Caki2 (cell line): ENCODE results near the gene FMO5. TPM values are rescaled to one million over a fixed set of nuclear protein-coding genes. Genes with fewer than 3 reads are reported as not detected.
A peak's percentile ranks its signal among the peaks of the same experiment; 100 is the strongest.

Source experiments
- DNase-seq: peaks from one replicate; pipeline ENCODE4 v3.0.0-alpha.2; 2015; ENCODE audit warnings: low read depth
- in situ Hi-C: cut with HindIII; loops from 2 replicates; pipeline ENCODE4 v1.10.0; 2016; ENCODE audit warnings: low sequenced_read_pairs, low pct_unique_long_range_greater_than_20kb, mixed read lengths
- total RNA-seq: library from RNA; depleted of rRNA; stranded (reverse); fragments of >200 nt; shearing (Covaris generic); gene quantifications from 2 replicates; pipeline ENCODE4 v1.2.3, GENCODE V29; 2014; ENCODE audit warnings: low replicate concordance; rRNA removed

Gene FMO5, protein sequence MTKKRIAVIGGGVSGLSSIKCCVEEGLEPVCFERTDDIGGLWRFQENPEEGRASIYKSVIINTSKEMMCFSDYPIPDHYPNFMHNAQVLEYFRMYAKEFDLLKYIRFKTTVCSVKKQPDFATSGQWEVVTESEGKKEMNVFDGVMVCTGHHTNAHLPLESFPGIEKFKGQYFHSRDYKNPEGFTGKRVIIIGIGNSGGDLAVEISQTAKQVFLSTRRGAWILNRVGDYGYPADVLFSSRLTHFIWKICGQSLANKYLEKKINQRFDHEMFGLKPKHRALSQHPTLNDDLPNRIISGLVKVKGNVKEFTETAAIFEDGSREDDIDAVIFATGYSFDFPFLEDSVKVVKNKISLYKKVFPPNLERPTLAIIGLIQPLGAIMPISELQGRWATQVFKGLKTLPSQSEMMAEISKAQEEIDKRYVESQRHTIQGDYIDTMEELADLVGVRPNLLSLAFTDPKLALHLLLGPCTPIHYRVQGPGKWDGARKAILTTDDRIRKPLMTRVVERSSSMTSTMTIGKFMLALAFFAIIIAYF
- total RNA-seq, result 0.30 and 0.35 TPM in 2 replicates

DNA sequence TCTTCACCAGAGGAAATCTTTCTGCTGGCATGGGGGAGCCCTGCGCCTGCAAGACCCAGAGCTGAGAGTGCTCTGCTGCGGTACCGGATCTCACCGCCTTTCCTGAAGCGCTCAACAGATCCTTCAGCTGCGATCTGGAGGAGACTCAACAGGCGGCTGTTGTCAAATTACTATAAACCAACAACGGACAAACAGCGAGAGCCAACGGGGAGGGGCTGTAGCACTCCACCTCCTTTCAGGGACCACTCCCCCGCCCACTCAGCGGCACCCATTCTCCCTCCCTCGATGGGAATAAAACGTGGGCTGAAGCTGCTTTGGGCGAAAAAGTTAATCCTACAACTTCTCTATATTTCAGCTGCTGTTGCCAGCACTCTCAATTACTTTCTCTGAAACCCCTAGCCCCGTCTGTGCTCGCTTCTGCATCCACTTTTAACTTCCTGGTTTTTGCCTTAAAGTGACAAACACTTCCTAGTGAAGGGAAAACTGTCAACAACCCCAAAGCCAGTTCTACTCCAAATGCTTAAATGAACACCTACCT, at the start of gene FMO5:
FMO5 (minus strand) TSS at position 147 of the 538 bp plus-strand sequence. CDS start 310 bp downstream, outside the sequence.
- peak; percentile 18 for DNase-seq
- in situ Hi-C loops, result no loop called here

DNA sequence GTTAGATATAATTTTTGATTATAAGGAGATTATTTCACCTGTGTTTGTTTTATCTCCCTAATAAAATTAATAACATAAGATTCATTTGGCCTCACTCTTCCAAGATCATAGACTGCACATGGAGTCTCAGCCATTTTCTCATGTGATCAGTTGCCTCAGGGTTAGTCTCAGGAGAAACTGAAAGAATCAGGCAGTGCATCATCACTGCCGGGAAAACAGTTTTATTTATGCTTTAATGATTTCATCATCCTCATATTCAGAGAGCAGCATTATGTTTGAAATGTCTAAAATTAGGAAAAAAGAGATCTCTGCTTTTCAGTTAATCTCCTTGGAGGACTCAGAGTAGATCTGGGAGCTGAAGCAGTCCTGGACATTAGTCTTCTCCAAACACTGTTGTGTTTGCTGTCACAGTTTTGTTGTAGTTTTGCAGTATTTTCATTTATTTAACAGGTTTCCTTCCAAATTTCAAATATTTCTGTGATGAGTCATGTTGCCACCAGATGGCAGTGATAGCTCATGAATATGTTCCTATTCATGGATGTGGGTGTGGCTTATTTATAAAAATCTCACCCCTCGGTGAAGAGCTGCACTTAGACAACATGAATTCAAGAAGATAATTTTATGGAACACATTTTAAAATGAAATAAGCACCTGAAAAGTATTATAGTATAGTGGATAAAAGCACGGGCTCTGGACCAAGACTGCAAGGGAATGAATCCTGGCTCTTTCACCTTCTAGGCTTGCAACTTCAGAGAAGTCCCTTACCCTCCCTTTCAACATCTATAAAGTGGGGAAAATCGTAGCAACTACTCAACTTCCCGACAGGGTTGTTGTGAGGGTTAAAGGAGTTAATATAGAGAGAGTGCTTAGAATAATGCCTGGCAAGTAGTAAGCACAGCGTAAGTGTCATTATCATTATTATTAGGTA, 48.5 kb upstream of the FMO5 start:
- in situ Hi-C loops, result no loop called here
- peak; percentile 45 for DNase-seq

DNA sequence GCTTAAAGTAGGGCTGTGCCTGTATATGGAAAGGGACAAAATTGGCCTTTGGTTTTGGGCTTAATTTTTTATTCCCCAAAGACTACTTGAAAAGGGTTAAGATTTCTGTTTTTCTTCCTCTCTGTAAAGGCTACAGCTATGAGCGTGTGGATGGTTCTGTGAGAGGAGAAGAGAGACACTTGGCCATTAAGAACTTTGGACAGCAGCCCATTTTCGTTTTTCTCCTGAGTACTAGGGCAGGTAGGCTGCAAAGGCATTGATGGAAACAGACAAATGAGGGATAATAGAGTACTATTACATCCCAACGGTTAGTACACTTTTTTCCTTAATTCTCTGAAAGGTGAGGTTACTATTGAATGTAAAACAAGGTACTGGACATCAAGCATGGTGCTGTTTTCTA, 46.9 kb upstream of the FMO5 start:
- DNase-seq, result no peak
- in situ Hi-C loops, result no loop called here

DNA sequence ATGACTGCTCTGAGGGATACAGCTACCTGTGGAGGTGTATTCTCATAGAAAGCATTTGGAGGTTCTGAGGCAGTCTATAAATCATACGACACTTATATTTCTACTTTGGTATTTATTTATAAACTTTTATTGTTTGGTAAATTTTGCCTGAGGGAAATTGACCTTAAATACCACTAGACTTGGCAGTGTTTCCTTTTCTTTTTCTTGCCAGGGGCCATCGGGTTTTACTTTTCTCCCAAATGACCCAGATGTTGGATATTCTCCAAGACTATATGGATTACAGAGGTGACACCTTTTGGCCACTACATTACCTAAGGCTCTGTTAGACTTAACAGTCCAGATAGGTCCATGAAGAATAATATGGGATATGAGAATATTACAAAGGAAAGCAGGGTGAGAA, 45.6 kb upstream of the FMO5 start:
- in situ Hi-C loops, result no loop called here
- DNase-seq, result no peak

DNA sequence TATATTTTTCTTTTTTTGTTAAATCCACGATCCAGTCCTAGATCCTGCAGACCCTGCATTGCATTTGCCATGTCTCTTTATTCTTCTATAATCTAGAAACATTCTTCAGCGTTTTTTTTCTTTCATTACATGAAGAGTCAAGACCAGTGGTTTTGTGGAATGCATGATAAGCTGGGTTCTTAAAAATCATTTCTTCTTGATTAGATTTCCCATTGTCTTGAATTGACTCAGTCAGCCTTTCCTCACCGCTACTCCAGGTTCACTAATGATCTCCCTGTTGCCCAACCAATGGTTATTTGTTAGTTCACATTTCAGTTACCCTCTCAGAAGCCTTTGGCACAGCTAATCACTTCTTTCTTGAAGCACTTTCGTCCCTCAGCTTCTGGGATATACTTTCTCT, 42.6 kb upstream of the FMO5 start:
- in situ Hi-C loops, result no loop called here
- DNase-seq, result no peak

DNA sequence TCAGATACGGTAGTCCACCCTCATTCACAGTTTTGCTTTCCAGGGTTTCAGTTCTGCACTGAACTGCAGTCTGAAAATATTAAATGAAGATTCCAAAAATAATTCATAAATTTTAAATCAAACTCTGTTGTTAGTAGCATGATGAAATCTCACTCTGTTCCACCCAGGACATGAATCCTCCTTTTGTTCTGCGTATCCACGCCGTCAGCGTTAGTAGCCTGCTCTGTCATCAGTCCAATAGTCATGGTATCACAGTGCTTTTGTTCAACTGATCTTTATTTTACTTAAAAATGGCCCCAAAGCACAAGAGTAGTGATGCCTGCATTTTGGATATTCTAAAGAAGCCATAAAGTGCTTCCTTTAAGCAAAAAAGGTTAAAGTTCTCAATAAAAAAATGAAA, 41.2 kb upstream of the FMO5 start:
- in situ Hi-C loops, result no loop called here
- no peak for DNase-seq

DNA sequence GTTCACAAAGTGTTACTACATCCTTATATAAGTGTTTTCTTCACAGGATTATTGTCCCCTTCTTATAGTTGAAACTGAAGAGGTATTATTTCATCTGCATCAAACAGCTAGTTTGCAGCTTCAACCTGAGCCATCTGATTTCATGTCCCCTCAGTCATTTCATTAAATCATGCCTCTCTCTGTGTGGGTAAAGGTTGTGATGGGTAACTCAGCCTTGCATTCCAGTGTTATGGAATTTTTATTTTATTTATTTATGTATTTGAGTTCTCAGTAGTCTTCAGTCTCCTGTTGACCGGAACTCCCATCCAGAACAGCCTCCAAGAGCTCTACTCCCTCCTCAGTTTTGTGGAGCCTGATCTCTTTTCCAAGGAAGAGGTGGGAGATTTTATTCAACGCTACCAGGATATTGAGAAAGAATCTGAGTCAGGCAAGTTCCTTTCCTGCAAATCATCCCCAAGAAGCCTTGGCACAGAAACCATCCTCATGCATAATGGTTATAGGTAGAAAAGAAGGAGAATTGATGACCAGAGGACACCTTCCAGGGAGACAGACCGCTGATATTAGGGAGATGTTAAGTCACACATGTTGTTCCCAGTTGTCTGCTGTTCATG, 39.1 kb upstream of the FMO5 start:
- in situ Hi-C loops, result no loop called here
- no peak for DNase-seq

DNA sequence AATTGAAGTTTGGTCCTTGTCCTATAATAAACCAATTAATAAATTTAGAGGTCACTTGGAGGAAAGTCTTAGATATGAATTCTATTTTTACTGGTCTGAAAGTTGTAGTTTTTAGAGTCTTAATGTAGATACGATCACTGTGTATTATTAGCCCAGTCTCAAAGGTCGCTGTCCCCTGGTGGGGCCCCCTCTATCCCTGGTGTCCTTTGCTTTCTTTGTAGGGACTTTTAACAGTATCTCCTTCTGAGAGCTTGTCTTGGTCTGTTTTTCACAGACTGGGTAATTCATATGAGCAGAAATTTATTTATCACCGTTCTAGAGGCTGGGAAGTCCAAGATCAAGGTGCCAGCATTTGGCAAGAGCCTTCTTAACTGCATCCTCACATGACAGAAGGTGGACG, 35.8 kb upstream of the FMO5 start:
- in situ Hi-C loops, result no loop called here
- no peak for DNase-seq

DNA sequence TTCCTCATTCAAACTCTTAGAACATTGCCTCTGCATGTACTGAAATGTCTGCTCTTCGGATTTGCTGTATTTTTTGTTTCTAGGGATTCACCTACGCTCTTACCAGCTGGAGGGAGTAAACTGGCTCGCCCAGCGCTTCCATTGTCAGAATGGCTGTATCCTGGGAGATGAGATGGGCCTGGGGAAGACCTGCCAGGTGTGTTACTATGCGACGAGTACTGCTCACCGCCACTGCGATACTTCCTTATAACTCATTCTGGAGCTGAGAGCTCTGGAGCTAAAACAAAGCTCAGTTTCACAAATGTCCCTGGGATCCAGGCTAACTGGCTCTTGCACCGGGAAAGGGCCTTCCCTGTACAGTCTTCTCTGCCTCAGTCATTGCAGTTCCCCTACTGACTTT, 27.4 kb upstream of the FMO5 start:
- no peak for DNase-seq
- in situ Hi-C loops, result no loop called here

DNA sequence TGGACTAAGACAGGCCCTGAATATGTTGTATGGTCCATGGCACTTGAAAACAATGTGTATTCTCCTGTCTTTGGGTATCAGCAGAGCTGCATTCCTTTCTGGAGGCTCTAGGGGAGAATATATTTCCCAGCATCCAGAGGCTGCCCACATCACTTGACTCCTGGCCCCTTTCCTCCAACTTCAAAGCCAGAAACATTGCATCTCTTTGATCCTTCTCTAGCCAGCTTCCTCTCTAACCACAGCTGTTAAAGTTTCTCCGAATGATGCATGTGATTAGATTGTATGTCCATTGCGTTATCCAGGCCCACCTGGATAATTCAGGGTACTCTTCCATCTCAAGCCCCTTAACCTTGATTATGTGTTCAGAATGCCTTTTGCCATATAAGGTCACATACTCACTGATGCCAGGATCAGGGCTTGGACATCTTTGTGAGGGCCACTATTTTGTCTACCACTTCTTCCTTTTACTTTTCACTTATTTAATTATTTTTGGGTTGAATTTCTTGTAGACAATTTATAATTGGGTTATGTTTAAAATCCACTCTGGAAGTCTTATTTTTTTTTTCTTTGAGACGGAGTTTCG, 22.6 kb upstream of the FMO5 start:
- in situ Hi-C loops, result no loop called here
- no peak for DNase-seq

DNA sequence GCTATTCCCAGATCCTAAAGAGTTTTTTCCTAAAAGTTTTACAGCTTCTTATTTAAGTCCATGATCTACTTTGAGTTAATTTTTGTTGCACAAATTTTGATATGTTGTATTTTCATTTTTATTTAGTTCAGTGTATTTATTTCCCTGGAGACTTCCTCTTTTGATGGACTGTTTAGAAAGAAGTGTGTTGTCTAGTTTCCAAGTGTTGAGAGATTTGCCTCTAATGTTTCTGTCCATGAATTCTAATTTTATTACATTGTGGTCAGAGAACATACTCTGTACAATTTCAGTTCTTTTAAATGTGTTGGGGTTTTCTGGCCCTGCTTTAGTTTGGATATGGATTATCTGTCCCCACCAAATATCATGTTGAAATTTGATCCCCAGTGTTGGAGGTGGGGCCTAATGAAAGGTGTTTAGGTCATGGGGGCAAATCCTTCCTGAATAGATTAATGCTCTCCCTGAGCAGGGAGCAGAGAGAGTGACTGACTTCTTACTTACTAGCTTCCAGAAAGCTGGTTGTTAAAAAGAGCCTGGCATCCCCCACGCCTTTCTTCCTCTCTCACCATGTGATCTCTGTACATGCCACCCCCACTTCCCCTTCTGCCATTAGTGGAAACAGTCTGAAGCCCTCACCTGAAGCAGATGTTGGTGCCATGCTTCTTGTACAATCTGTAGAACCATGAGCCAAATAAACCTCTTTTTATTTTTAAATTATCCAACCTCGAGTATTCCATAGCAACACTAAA, 21.9 kb upstream of the FMO5 start:
- no peak for DNase-seq
- in situ Hi-C loops, result no loop called here

DNA sequence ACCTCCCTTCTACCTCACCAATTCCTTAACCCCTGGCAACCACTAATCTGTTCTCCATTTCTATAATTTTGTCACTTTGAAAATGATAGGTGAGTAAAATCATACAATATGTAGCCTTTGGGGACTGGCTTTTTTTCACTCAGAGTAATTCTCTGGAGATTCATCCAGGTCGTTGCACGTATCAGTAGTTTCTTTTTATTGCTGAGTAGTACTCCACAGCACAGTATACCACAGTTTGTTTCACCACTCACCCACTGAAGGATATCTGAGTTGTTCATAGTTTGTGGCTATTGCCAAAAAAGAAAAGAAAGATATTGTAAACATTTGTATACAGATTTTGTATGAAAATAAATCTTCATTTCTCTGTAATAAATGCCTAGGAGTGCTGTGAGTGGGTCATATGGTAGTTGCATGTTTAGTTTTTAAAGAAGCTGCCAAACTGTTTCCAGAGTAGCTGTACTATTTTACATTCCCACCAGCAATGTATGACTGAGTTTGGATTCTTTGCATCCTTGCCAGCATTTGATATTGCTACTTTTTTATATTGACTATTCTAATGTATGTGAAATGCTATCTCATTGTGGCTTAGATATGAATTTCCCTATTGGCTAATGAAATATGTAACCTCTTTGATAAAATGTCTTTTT, 21.0 kb upstream of the FMO5 start:
- in situ Hi-C loops, result no loop called here
- DNase-seq, result no peak

DNA sequence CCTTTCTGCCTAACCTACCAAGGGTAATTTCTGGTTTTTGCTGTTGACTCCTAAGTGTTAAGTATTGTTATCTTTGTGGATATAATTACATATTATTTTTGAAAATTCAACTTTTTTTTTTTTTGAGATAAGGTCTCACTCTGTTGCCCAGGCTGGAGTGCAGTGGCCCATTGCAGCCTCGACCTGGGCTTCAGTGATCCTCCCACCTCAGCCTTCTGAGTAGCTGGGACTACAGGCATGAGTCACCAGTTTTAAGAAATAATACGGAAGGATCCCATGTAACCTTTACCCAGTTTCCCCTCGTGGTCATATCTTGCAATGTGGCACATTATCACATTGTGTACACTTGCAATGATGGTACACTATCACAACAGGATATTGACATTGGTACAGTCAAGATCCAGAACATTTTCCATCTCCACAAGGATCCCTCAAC, 20.5 kb upstream of the FMO5 start:
- peak; percentile 28 for DNase-seq

DNA sequence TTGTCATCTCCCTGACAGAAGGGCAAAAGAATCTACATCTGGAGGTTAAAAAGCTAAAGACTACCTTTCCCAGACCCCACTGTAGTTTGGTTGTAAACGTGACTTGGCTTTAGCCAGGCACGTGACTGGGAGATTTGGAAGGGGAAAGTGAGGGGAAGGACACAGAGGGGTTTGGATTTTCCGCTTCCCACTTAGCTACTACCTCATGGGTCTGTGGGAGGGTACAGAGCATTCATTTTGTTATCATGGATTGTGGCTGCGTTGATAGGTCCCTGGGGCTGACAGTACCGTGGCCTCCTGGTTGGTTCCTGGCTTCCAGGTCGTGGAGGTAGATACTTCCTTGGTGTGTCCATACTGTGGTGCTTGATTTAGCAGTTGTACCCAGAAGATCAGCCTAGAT, 20.0 kb upstream of the FMO5 start:
- in situ Hi-C loops, result no loop called here
- DNase-seq, result no peak

More for the DNA sequence above, 20.5 kb upstream of the FMO5 start:
- in situ Hi-C loops, result no loop called here

DNA sequence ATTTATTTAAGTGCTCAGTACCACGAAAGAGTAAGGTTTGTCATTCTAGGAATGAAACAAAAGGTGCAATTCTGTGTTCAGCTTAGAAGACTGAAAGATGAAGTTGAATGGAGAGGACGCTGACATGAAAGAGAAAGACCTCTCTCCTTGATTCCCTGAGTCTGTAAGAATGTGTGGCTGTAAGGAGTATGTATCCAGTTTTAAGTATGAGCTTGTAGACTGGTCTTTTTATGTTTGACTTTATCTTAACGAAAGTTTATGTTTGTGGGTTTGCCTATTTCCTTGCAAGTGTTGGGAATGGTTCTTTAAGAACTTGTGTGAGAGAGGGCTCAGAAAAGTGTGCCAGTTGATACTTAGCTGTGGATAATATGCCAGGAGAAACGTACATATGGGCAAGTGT, 18.7 kb upstream of the FMO5 start:
- in situ Hi-C loops, result no loop called here
- DNase-seq, result no peak

DNA sequence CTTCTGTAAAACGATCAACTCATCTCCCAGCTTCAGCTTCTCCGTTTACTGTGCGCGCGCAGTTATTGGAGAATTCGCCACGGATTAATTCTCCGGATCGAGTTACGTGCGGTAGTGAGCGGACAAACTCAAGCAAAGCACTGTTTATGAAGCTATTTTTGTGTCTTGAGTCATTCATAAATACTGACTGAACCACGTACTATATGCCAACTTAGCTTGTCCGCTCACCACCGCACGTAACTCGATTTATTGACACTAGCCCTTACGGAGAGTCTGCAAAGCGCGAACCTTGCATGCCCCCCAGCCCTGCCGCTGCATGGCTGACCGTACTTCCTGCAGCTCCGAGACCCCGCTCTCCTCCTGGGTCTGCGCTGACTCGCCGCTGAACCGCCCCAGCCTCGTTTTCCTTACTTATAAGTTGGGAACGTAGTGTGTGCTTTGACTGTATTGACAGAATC, 18.1 kb upstream of the FMO5 start:
- in situ Hi-C loops, result no loop called here
- no peak for DNase-seq
